NB4 (cell line): Measurements from ENCODE around the gene TTLL7.

ENCODE experiments used
- CTCF ChIP-seq: IDR thresholded peaks from one replicate; pipeline ENCODE4 v1.5.1; 2012; ENCODE audit warnings: low read depth, low read length
- MAX ChIP-seq: IDR thresholded peaks from 2 replicates; pipeline ENCODE4 v1.6.1; 2011; ENCODE audit warnings: low read depth, low read length
- MYC ChIP-seq: IDR thresholded peaks from 2 replicates; pipeline ENCODE4 v1.6.1; 2011; ENCODE audit warnings: low read depth, low read length
- POLR2A ChIP-seq: IDR thresholded peaks from 2 replicates; pipeline ENCODE4 v1.6.1; 2011; ENCODE audit warnings: mild to moderate bottlenecking; ENCODE audit not compliant: insufficient read length; ENCODE audit errors: extremely low read depth

GRCh38 chr1:83967336-83967735 lies 31.6 kb downstream of the TTLL7 start:
- TF ChIP-seq CTCF (no peak), POLR2A (no peak), MYC (no peak), MAX (no peak)
